ENCODE results near the gene CCDC126. TPM values are rescaled to one million over a fixed set of nuclear protein-coding genes. Genes with fewer than 3 reads are reported as not detected.

The CCDC126 gene
- polyA plus RNA-seq, 3 donors: 3.5 to 20.1 (median 17.4) TPM

DNA sequence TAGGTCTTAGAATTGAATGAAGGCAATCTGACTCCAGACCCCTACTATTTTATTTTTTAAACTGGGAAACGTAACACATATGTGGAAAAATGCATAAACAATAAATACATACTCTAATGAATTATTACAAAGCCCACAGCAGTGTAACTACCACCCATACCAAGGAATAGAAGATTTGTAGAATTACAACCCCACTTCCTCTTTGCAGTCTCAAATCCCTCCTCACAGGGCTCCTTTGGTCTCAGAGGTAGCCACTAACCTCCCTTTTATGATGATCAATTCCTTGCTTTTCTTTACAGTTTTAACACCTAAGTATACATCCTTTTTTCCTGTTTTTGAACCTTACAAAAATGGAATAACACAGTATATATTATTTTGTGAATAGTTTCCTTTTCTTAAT, 6.7 kb upstream of the CCDC126 start:
- intact Hi-C loops (cut with micrococcal nuclease): loop anchor here in 1 of 2 donors (10.0 kb wide), 1 partner anchor 56 kb away; the partner anchor contains the start of gene TRA2A
- no CpG with 5 or more reads among the region's 1 CpG for WGBS (ENCODE audit: insufficient coverage)
- H3K4me1 ChIP-seq (ENCODE audit: control insufficient read depth in 1 of 2, insufficient read depth in 2 of 2, low read length in 2 of 2): no peaks in the 10 kb centered on the region
- H3K4me3 Mint-ChIP-seq: no peak overlapping the region
- peaks cover 2 to 14% (median 9%) of the 10 kb centered on the region in 3 donors for H3K27me3 Mint-ChIP-seq (ENCODE audit: low read depth in 3 of 3)
- no peaks in the 10 kb centered on the region for H4K20me1 ChIP-seq (ENCODE audit: insufficient read depth, low read length)
- no peak overlapping the region for H3K4me2 ChIP-seq (replicated peaks; ENCODE audit: extremely low read depth, low read length, poor library complexity, severe bottlenecking)
- no peaks in the 10 kb centered on the region for H3K4me1 Mint-ChIP-seq
- H3K9me3 Mint-ChIP-seq: peaks cover 0 to 6% (median 0%) of the 10 kb centered on the region in 7 donors
- no peak overlapping the region for H3K9ac ChIP-seq (ENCODE audit: insufficient read depth, low read length, poor library complexity, severe bottlenecking)
- no peaks in the 10 kb centered on the region for H3K79me2 ChIP-seq (ENCODE audit: insufficient read depth, low read length)
- no peak overlapping the region for H2AFZ ChIP-seq (ENCODE audit: insufficient read depth, low read depth, low read length, poor library complexity, severe bottlenecking)
- H3K27ac ChIP-seq (ENCODE audit: low read depth in 1 of 2, low read length in 2 of 2): no peak overlapping the region
- no peak overlapping the region for H3K4me3 ChIP-seq (replicated peaks in 1 of 3; ENCODE audit: low read depth in 2 of 3, low read length in 3 of 3)
- no peaks in the 10 kb centered on the region for H3K9me3 ChIP-seq (replicated peaks in 1 of 2; ENCODE audit: control insufficient read depth in 1 of 2, insufficient read depth in 1 of 2, low read length in 2 of 2)
- TF ChIP-seq, protein P1, sequence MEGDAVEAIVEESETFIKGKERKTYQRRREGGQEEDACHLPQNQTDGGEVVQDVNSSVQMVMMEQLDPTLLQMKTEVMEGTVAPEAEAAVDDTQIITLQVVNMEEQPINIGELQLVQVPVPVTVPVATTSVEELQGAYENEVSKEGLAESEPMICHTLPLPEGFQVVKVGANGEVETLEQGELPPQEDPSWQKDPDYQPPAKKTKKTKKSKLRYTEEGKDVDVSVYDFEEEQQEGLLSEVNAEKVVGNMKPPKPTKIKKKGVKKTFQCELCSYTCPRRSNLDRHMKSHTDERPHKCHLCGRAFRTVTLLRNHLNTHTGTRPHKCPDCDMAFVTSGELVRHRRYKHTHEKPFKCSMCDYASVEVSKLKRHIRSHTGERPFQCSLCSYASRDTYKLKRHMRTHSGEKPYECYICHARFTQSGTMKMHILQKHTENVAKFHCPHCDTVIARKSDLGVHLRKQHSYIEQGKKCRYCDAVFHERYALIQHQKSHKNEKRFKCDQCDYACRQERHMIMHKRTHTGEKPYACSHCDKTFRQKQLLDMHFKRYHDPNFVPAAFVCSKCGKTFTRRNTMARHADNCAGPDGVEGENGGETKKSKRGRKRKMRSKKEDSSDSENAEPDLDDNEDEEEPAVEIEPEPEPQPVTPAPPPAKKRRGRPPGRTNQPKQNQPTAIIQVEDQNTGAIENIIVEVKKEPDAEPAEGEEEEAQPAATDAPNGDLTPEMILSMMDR (IDR thresholded peaks at IDR 0.05): no peak
- H3K36me3 ChIP-seq (replicated peaks in 1 of 2; ENCODE audit: control insufficient read depth in 1 of 2, insufficient read depth in 2 of 2, low read length in 2 of 2): no peaks in the 10 kb centered on the region
- no peaks in the 10 kb centered on the region for H3K36me3 Mint-ChIP-seq
- H3K27ac Mint-ChIP-seq: no peak overlapping the region
- no peaks in the 10 kb centered on the region for H3K27me3 ChIP-seq (ENCODE audit: control insufficient read depth in 2 of 2, insufficient read depth in 2 of 2, low read length in 2 of 2)
- DNase-seq: no peak

DNA sequence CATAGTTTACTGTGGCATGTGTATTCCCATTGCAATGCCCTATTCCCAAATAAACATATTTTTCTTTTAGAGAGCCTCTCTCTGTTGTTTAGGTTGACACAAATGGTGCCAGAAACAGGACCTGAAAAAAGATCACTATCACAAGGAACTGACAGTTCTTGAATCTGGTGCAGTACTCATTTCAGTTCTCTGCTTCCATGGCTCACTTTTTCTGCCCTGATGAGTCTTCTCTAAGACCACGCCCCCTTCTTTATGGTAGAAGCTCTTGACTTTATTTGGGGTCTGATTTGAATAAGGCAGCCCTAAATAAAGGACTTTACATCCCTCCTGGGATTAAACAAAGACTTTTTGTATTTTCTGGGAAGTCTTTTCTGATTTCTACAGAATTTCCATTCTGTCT, 3.5 kb upstream of the CCDC126 start:
- TF ChIP-seq, protein P1 (IDR thresholded peaks at IDR 0.05): no peak
- intact Hi-C loops (cut with micrococcal nuclease): loop anchor here in 1 of 2 donors (10.0 kb wide), 1 partner anchor 59 kb away; the partner anchor contains the start of gene TRA2A

More for the DNA sequence above, 3.5 kb upstream of the CCDC126 start:
- Mint-ChIP-seq H3K36me3 (peaks cover 0 to 2% of the 10 kb centered on the region in 2 donors), H3K27ac (no peak overlapping the region), H3K4me3 (no peak overlapping the region), H3K9me3 (peaks cover 0 to 7% (median 3%) of the 10 kb centered on the region in 7 donors), H3K27me3 (ENCODE audit: low read depth in 3 of 3) (peaks cover 10 to 24% (median 12%) of the 10 kb centered on the region in 3 donors), H3K4me1 (peaks cover 12% of the 10 kb centered on the region)
- no peak for DNase-seq
- peaks cover 13 to 14% of the 10 kb centered on the region in 2 donors for H3K4me1 ChIP-seq (ENCODE audit: control insufficient read depth in 1 of 2, insufficient read depth in 2 of 2, low read length in 2 of 2)
- no peaks in the 10 kb centered on the region for H3K27me3 ChIP-seq (ENCODE audit: control insufficient read depth in 2 of 2, insufficient read depth in 2 of 2, low read length in 2 of 2)
- no peak overlapping the region for H3K4me3 ChIP-seq (replicated peaks in 1 of 3; ENCODE audit: low read depth in 2 of 3, low read length in 3 of 3)
- no peak overlapping the region for H3K27ac ChIP-seq (ENCODE audit: low read depth in 1 of 2, low read length in 2 of 2)
- H3K36me3 ChIP-seq (replicated peaks in 1 of 2; ENCODE audit: control insufficient read depth in 1 of 2, insufficient read depth in 2 of 2, low read length in 2 of 2): no peaks in the 10 kb centered on the region
- H3K79me2 ChIP-seq (ENCODE audit: insufficient read depth, low read length): peaks cover 7% of the 10 kb centered on the region
- H3K9ac ChIP-seq (ENCODE audit: insufficient read depth, low read length, poor library complexity, severe bottlenecking): no peak overlapping the region
- WGBS (ENCODE audit: insufficient coverage): no CpG with 5 or more reads among the region's 1 CpG
- peaks cover 7% of the 10 kb centered on the region for H4K20me1 ChIP-seq (ENCODE audit: insufficient read depth, low read length)
- H3K9me3 ChIP-seq (replicated peaks in 1 of 2; ENCODE audit: control insufficient read depth in 1 of 2, insufficient read depth in 1 of 2, low read length in 2 of 2): no peaks in the 10 kb centered on the region
- H2AFZ ChIP-seq (ENCODE audit: insufficient read depth, low read depth, low read length, poor library complexity, severe bottlenecking): no peak overlapping the region
- no peak overlapping the region for H3K4me2 ChIP-seq (replicated peaks; ENCODE audit: extremely low read depth, low read length, poor library complexity, severe bottlenecking)
